Spleen (tissue), 11 donors: ENCODE results near the gene UGT1A3. TPM values are rescaled to one million over a fixed set of nuclear protein-coding genes. Genes with fewer than 3 reads are reported as not detected.
A peak's percentile ranks its signal among the peaks of the same experiment; 100 is the strongest.

Experiments
- DNase-seq: peaks from one replicate; pipeline ENCODE4 v3.0.0-alpha.2; 2020
- H3K27ac ChIP-seq, 8 donors: fragments of 200-600 bp; sonication (generic) in 7 of 8; 1 replicate in 4 of 8; 2 replicates in 4 of 8; pipeline versions ENCODE4 v1.5.0 to v1.8.0; 2016 to 2021; ENCODE audit warnings: inconsistent platforms in 4 of 8, mild to moderate bottlenecking in 4 of 8, moderate library complexity in 1 of 8
- H3K27me3 ChIP-seq, 7 donors: fragments of 200-600 bp; sonication (generic) in 6 of 7; replicated peaks in 1 of 7; 1 replicate in 4 of 7; 2 replicates in 3 of 7; pipeline versions ENCODE4 v1.5.0 to v1.8.0; 2016 to 2021; ENCODE audit warnings: inconsistent platforms in 3 of 7, mild to moderate bottlenecking in 1 of 7
- H3K36me3 ChIP-seq, 6 donors: fragments of 200-600 bp; sonication (generic) in 5 of 6; 1 replicate in 4 of 6; 2 replicates in 2 of 6; pipeline versions ENCODE4 v1.5.0 to v1.8.0; 2016 to 2021; ENCODE audit warnings: inconsistent platforms in 2 of 6
- H3K4me1 ChIP-seq, 6 donors: fragments of 200-600 bp; sonication (generic) in 5 of 6; 1 replicate in 3 of 6; 2 replicates in 3 of 6; pipeline versions ENCODE4 v1.5.0 to v1.8.0; 2016 to 2021; ENCODE audit warnings: inconsistent platforms in 3 of 6
- H3K4me3 ChIP-seq, 8 donors: fragments of 200-600 bp; sonication (generic) in 7 of 8; 1 replicate in 4 of 8; 2 replicates in 4 of 8; pipeline versions ENCODE4 v1.5.0 to v1.8.0; 2016 to 2021; ENCODE audit warnings: inconsistent platforms in 4 of 8, mild to moderate bottlenecking in 4 of 8, moderate library complexity in 2 of 8
- H3K9me3 ChIP-seq, 8 donors: fragments of 200-600 bp; sonication (generic) in 7 of 8; 1 replicate in 4 of 8; 2 replicates in 4 of 8; pipeline versions ENCODE4 v1.5.0 to v1.8.0; 2016 to 2021; ENCODE audit warnings: inconsistent platforms in 4 of 8
- CTCF ChIP-seq, 11 experiments: fragments of 200-600 bp in 7 of 11; fragments of 450-650 bp in 4 of 11; sonication (generic) in 4 of 11; IDR thresholded peaks in 8 of 11; conservative IDR thresholded peaks in 3 of 11; 1 replicate in 7 of 11; 2 replicates in 4 of 11; pipeline versions ENCODE4 v1.4.0 to v1.8.0; 2016 to 2021; ENCODE audit warnings: antibody characterized with exemption in 11 of 11, inconsistent platforms in 4 of 11, mild to moderate bottlenecking in 1 of 11
- POLR2A ChIP-seq, 3 donors: fragments of 450-650 bp; IDR thresholded peaks; one replicate each; pipeline ENCODE4 v1.5.1; 2017; ENCODE audit warnings: antibody characterized with exemption in 3 of 3, mild to moderate bottlenecking in 1 of 3
- POLR2AphosphoS5 ChIP-seq, 3 donors: sonication (generic); formaldehyde crosslinking; IDR thresholded peaks; one replicate each; pipeline ENCODE4 v1.5.1; 2017; ENCODE audit warnings: antibody characterized with exemption in 3 of 3
- whole genome bisulfite sequencing, 5 donors: extraction: QIAGEN DNeasy Blood & Tissue Kit in 3 of 5; methylation state at CpG; one replicate each; pipeline versions ENCODE4 v1.1.5 to v1.1.7; 2013 to 2018; 5-methylcytosine and 5-hydroxymethylcytosine counted together
- intact Hi-C: fragments of 100-400 bp; cut with DNase I; formaldehyde crosslinking; loops from one replicate; pipeline ENCODE4 v1.15.0; 2023; ENCODE audit warnings: low total_unique reads
- polyA plus RNA-seq, 3 donors: library from polyadenylated mRNA; stranded (reverse); fragments of 200-250 nt; gene quantifications; one replicate each; pipeline ENCODE4 v1.2.1, GENCODE V29; 2013
- total RNA-seq, 7 donors: library from RNA; depleted of rRNA in 3 of 7; stranded (reverse); fragments of >200 nt in 3 of 7; fragmentation: NEBNext Ultra II Directional in 4 of 7; extraction: Animal tissue kit (Norgen Biotek cat#: 25700) in 4 of 7; gene quantifications; one replicate each; pipeline versions ENCODE4 v1.1.0 to v1.2.1, GENCODE V29; 2016 to 2021
- donor health status: healthy with polysubstance abuse.
- donor health status: DM: no; HTN: no; CAD: no; lungs with moderate emphysema.
- donor health status: DM: no; HTN: no; CAD: no.
- donor health status: Bipolar disorder and iron deficiency.
- donor health status: healthy.
- donor health status: DM: no; HTN: no; CAD: no.
- donor health status: DM: yes; HTN: yes; CAD: no.

Gene UGT1A3
- total and polyA plus RNA-seq, 10 donors: not detected

- intact Hi-C loops: no loop called here
Observed at GRCh38 chr2:233811732-233812131, 82.9 kb downstream of the UGT1A3 start.

GRCh38 chr2:233813236-233814055 lies 84.6 kb downstream of the UGT1A3 start:
- H3K27me3 ChIP-seq: peaks cover 0 to 35% (median 0%) of the 10 kb centered on the region in 7 donors
- no peaks in the 10 kb centered on the region for H3K4me1 ChIP-seq
- intact Hi-C loops: no loop called here
- peaks cover 0 to 4% (median 0%) of the 10 kb centered on the region in 8 donors for H3K9me3 ChIP-seq
- H3K27ac ChIP-seq: no peak overlapping the region
- 78 to 89% (median 84%) methylated on average over 3 of the region's 3 CpGs for WGBS, 5 donors
- H3K36me3 ChIP-seq: no peaks in the 10 kb centered on the region
- peak; percentile 16 for DNase-seq
- TF ChIP-seq POLR2AphosphoS5 (IDR thresholded peaks at IDR 0.05) (no peak), POLR2A (IDR thresholded peaks at IDR 0.05) (no peak), CTCF (IDR thresholded peaks at IDR 0.05 in 8 of 11, conservative IDR thresholded peaks at IDR 0.05 in 3 of 11) (no peak)
- H3K4me3 ChIP-seq: no peak overlapping the region

More at GRCh38 chr2:233811732-233812131, 82.9 kb downstream of the UGT1A3 start:
- WGBS, 5 donors: 82 to 93% (median 89%) methylated on average over 8 of the region's 8 CpGs
- Histone ChIP-seq H3K27ac (no peak overlapping the region), H3K4me3 (no peak overlapping the region), H3K27me3 (peaks cover 0 to 49% (median 0%) of the 10 kb centered on the region in 7 donors), H3K36me3 (no peaks in the 10 kb centered on the region), H3K9me3 (peaks cover 0 to 4% (median 0%) of the 10 kb centered on the region in 8 donors), H3K4me1 (no peaks in the 10 kb centered on the region)
- TF ChIP-seq POLR2A (IDR thresholded peaks at IDR 0.05) (no peak), CTCF (IDR thresholded peaks at IDR 0.05 in 8 of 11, conservative IDR thresholded peaks at IDR 0.05 in 3 of 11) (no peak), POLR2AphosphoS5 (IDR thresholded peaks at IDR 0.05) (no peak)
- peak; percentile 38 for DNase-seq

GRCh38 chr2:233814056-233814835 lies 85.4 kb downstream of the UGT1A3 start:
- no peak overlapping the region for H3K4me3 ChIP-seq
- H3K9me3 ChIP-seq: peaks cover 0 to 4% (median 0%) of the 10 kb centered on the region in 8 donors
- intact Hi-C loops: no loop called here
- peaks cover 0 to 28% (median 0%) of the 10 kb centered on the region in 7 donors for H3K27me3 ChIP-seq
- no peaks in the 10 kb centered on the region for H3K36me3 ChIP-seq
- DNase-seq: peak; percentile 73
- 61 to 86% (median 74%) methylated on average over 2 of the region's 2 CpGs for WGBS, 5 donors
- no peak for TF ChIP-seq POLR2AphosphoS5 (IDR thresholded peaks at IDR 0.05)
- TF ChIP-seq CTCF (IDR thresholded peaks at IDR 0.05 in 8 of 11, conservative IDR thresholded peaks at IDR 0.05 in 3 of 11): no peak
- no peak for TF ChIP-seq POLR2A (IDR thresholded peaks at IDR 0.05)
- no peaks in the 10 kb centered on the region for H3K4me1 ChIP-seq
- H3K27ac ChIP-seq: no peak overlapping the region

- H3K4me1 ChIP-seq: no peaks in the 10 kb centered on the region
- H3K9me3 ChIP-seq: peaks cover 0 to 4% (median 0%) of the 10 kb centered on the region in 8 donors
- H3K27me3 ChIP-seq: peaks cover 0 to 24% (median 0%) of the 10 kb centered on the region in 7 donors
- WGBS, 5 donors: 71 to 94% (median 79%) methylated on average over 6 of the region's 6 CpGs
- no peaks in the 10 kb centered on the region for H3K36me3 ChIP-seq
- no peak for TF ChIP-seq POLR2AphosphoS5 (IDR thresholded peaks at IDR 0.05)
- no peak for TF ChIP-seq CTCF (IDR thresholded peaks at IDR 0.05 in 8 of 11, conservative IDR thresholded peaks at IDR 0.05 in 3 of 11)
- no peak for TF ChIP-seq POLR2A (IDR thresholded peaks at IDR 0.05)
- no peak overlapping the region for H3K4me3 ChIP-seq
- no peak overlapping the region for H3K27ac ChIP-seq
- DNase-seq: no peak
- intact Hi-C loops: no loop called here
Observed at GRCh38 chr2:233815861-233816260, 87.0 kb downstream of the UGT1A3 start.
